Eye (tissue), 1 donor: ENCODE data around the gene CERCAM.

Source experiments
- DNase-seq: peaks from one replicate; pipeline ENCODE4 v3.0.0-alpha.2; 2015

CERCAM gene, protein sequence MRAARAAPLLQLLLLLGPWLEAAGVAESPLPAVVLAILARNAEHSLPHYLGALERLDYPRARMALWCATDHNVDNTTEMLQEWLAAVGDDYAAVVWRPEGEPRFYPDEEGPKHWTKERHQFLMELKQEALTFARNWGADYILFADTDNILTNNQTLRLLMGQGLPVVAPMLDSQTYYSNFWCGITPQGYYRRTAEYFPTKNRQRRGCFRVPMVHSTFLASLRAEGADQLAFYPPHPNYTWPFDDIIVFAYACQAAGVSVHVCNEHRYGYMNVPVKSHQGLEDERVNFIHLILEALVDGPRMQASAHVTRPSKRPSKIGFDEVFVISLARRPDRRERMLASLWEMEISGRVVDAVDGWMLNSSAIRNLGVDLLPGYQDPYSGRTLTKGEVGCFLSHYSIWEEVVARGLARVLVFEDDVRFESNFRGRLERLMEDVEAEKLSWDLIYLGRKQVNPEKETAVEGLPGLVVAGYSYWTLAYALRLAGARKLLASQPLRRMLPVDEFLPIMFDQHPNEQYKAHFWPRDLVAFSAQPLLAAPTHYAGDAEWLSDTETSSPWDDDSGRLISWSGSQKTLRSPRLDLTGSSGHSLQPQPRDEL

DNA sequence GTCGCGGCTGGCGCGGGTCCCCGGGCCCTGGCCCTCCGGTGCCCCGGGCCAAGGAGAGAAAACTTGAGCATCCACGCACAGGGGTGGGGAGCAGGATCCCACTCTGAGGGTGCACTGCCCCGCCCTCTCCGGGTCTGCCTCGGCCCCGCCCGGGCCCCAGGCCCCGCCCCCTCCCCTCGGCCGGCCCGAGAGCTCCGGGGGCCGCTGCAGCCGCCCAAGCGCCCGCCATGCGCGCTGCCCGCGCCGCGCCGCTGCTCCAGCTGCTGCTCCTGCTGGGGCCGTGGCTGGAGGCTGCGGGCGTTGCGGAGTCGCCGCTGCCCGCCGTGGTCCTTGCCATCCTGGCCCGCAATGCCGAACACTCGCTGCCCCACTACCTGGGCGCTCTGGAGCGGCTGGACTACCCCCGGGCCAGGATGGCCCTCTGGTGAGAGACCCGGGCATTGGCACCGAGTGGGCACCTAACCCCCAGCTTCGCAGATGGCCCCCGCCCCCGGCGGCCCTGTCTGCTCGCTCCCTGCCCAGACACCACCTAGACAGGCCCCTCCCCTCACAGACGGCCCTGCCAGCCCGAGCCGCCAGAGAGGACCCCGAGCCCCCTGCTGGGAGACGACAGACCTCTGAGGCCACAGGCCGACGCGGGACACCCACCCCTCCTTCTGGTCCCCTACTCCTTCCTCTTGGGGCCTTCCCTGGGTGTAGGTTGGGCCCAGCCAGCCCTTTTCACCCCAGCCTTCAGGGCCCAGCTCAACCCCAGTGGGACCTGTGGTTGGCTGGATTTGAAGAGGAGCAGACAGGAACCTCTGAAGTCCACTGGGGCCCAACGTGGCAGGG is at the start of gene CERCAM:
Gene CERCAM, plus strand, starts transcription at position 207 of the 831 bp plus-strand sequence. Its CDS starts 21 bp downstream, at position 228.
- peak; percentile 82 for DNase-seq

DNA sequence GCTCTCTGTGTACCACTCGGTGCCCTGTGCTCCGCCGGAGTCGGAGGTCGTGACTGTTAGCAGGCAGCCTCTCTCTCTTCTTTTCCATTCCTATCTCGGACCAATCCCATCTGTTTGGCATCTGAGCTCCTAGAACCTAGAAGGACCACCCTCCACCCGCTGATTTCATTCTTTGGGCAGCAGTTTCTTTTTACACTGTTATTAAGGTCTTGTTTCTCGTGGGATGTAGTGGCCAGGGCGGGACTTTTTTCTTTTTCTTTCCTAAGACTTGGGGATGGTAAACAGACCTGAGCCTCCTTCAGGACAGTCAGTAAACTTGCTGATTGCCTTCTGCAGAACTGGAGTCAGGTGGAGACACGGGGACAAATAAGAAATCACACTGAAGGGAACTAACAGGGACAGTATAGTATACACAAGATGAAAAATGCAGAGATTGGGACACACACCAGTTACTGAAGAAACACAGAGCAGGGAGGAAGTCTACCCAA is 49.0 kb upstream of the CERCAM start:
- DNase-seq = no peak

DNA sequence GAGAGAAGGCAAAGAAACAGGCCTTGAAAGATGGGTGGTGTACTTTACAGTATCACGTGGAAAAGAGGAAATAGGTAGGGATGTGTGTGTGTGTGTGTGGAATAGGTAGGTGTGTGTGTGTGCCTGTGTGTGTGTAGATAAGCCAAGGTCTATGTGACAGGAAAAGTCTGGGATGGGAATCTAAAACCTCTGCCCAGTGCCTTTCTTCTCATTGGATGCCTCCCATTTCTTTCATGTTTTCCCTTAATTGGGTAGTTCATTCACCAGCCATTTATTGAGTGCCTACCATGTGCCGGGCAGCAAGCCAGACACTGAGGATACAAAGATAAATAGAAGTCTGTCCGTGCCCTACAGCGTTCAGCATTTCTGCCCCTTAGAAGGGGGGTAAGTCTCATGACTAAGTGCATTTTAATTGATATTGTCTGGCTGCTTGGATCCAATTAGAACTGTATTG is 48.4 kb upstream of the CERCAM start:
- DNase-seq = no peak

DNA sequence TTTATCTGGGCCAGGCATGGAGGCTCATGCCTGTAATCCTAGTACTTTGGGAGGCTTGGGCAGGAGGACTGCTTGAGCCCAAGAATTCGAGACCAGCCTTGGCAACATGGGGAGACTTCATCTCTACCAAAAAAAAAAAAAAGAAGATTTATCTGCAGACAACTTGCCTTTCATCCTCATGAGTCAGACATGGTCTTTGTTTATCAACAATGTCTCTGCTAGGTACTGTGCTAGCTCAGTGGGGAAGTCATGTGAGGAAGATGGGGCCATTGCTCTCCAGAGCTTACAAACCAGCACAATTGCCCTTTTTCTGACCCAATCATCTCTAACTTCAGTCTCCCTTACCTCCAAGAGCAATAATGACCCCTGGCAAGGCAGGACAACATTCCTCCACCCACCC is 47.9 kb upstream of the CERCAM start:
- DNase-seq = no peak

DNA sequence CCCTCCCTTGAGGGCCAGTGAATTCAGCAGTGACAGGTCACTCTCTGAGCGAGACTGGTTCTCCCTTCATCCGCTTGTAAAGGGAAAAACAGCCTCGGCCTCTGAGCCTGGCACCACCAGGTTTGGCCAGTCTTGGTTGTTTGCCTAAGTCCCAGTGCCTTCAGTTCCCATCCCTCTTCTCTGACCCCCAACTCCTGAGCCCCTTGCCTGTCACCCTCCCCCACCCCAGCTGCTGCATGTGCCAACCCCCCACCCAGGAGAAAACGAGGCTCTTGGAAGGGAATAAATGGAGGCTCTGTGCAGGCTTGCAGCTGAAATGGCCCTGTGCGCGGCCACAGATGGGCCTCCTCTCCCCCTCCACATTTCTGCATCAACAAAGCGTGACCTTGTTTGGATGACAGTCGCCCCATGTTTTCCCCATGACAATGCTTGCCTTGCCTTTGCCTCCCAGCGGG is 46.4 kb upstream of the CERCAM start:
- no peak for DNase-seq

DNA sequence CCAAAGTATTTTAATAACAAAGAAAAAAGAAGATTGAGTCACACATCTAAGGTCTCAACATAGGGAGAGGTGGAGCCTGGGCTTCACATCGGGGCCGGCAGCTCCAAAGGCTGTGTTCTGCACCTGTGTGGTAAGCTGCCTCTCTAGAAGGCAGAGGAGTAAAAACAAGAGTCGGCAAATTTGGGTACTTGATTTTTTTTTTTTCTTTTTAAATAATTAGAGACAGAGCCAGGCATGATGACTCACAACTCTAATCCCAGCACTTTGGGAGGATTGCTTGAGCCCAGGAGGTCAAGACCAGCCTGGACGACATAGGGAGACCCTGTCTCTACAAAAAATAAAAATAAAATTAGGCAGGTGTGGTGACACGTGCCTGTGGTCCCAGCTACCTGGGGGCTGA is 44.8 kb upstream of the CERCAM start:
- no peak for DNase-seq

DNA sequence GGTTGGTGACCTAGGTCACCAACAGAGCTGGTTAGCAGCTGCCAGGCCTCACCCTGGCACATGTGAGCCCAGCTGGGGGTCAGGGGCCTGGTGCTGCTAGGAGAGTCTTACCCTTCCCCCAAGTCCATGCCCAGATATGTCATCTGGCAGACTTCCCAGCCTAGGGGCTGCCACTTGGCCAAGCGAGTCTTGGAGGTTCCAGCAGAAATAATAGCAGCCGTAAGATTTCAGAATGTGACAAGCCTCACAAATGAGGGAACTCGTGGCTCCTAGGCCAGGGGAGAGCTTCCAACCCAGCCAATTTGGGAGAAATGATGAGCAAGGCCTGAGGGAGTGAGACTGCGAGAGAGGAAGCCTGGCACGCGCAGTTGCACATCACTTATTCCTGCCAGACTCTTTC is 38.4 kb upstream of the CERCAM start:
- no peak for DNase-seq

DNA sequence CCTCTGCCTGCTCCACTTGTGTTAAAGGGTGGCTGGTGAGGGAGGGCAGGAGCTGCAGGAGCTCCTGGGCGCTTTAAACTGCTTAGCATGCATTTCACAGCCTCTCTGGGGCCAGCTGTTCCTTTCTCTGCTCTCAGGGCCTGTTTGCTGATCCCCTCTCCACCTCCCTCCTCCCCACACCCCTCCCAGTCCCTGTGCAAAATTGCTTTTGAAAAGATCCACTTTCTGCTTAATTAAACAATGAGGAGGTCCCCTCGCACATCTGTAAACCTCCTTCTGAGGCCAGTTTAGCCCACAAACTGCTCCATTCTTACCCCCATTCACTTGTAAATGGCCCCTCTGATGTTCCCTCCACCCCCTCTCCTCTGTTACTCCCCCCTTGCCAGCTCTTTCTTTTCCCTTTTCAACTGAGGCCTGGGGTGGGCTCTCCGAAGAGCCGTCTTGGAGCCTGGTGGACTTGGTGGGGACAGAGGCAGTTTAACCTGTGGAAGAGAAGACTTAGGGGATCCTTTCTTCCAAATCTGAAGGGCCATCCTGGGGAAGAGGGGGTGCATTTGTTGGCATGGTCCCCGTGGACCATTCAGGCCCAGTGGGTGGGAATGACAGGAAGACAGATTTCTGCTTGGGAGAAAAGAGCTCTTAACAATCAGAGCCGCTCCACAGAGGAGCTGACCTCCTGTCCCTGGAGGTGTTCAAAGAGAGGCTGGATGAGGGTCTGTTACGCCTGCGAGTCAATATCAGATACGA is 37.5 kb upstream of the CERCAM start:
- DNase-seq = peak; percentile 81

DNA sequence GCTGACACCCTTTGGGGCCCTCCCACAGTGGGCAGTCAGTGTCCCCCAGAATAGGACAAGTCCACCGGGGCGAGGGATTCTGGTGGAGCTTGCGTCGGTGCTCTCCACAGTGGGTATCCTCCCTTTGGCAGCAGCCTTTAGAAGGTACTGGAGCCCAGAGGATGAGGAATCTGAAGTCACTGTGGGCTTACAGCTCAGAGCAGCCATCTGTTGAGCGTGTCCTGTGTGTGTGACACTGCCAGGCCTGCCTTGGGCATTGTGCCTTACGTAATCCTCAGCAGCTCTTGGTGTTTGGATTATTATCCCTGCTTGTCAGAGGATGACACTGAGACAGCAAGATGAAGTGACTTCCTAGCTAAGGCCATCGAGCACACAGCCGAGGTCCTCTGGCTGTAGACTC is 36.9 kb upstream of the CERCAM start:
- peak; percentile 22 for DNase-seq

DNA sequence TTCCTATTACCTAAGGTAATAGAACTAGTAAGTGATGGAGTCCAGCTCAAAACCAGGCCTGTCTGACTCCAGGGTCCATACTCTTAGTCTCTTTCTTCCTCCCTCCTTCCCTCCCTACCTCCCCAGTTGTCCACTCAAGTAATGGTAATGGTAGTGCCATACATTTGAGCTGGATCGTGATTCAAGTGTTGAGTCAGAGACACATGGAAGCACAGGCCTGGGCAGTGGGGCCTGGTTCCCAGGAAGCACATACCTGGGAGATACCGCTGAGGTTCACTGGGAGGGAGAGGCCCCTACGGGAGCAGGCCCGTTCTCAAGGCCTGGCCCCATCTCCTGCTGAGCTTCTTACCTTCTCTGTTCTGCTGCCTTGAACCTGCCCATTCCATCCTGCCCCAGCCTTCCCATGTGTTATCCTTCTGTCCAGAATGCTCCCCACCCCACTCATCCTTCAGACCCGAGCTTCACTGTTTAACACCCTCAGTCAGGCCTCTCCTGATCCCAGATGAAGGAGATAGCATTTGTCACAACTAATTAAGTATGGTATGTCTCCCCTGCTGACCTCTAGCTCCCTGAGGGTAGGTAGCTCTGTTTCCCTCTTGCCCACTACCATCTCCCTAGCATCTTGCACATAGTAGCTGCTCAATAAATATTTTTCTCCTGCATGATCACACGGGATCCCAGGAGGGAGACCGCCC is 35.7 kb upstream of the CERCAM start:
- no peak for DNase-seq

DNA sequence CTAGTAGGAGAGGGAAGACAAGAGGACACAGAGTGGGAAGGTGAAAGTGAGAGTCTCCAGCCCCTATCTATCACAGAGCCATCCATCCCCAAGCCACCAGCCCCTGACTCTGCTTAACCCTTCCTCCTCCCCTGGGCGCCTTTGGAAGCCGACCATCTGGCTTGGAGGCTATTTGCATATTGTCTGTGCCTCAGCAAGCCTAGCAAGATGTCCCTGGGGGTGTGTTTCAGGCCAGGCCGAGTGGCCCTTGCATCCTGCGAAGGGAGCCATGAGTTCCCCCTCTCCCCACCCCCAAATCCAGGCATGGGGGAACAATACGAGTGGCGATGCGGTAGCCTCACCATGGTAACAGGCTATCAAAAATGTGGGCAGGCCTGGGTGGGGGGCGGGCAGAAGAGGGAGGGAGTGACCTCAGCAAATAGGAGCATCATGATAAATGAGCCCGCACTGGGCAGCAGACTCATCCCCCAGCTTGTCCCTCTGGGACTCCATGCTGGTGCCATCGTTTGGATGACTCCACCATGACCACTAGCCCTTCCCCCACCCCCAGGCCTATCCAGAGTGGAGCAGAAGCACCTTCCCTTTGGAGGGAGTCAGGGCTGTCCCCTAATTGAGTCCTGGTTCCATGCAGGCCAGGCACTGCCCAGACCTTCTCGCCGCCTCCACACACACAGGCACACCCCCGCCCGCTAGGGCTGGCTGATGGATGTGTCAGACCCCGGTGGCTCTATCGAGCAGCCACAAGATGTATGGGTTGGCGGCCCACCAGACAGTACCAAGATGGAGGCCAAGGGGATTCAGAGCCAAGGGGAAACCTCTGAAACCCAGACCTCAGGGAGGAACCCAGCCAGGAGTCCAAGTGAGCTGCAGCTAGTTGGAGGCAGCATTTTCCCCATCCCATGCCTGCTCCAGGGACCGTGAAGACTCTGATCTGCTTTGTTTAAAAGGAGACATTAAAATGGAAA is 34.9 kb upstream of the CERCAM start:
- peak; percentile 38 for DNase-seq

DNA sequence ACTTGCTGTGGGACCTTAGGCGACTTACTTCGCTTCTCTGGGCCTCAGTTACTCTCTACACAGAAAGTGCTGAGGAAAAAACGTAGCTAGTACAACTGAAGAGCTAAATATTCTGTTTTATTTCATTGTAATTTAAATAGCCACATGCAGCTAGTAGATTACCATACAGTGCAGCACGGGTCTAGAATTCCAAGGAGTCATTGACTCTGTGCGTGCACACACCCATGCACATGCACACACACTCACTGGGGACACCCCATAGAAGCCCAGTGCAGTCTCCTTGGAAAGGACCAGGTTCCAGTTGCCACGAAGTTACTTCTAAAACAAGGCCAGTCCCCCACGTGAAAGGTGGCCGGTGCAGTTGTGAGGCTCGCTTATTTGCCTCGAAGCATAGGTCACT is 32.5 kb upstream of the CERCAM start:
- no peak for DNase-seq

DNA sequence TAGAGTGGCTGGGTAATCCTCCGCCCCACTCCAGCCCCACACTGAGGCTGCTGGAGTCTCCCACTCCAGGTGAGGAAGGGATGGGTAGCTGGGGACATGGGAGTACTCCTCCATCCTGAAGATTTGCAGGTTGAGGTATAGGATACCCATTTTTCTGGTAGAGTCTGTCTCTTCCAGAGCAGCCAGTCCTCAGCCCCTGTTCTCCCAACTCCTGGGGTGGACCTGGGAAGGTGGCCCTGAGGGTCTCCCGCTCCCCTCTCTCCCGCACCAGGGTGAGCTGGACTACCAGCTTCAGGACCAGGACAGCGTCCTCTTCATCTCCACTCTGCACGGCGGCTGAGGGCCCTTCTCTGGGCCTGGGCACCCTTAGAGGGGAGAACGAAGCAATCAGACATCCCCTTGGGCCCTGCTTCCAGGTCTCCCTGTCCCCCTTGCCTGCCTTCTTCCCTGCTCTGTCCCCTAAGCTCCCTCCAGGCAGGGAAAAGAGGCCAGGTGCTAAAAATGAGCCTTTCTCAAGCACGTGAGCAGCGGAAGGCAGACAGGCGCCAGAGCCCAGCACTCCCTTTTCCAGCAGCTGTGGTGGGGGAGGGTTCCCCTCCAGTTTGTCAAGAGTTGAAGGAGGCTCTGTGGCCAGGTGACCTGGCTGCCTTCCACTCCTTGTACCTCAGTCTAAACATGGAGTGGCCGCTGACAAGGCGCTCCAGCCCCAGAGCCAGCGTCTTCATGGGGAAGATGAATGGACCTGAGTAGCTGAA is 31.1 kb upstream of the CERCAM start:
- peak; percentile 15 for DNase-seq

DNA sequence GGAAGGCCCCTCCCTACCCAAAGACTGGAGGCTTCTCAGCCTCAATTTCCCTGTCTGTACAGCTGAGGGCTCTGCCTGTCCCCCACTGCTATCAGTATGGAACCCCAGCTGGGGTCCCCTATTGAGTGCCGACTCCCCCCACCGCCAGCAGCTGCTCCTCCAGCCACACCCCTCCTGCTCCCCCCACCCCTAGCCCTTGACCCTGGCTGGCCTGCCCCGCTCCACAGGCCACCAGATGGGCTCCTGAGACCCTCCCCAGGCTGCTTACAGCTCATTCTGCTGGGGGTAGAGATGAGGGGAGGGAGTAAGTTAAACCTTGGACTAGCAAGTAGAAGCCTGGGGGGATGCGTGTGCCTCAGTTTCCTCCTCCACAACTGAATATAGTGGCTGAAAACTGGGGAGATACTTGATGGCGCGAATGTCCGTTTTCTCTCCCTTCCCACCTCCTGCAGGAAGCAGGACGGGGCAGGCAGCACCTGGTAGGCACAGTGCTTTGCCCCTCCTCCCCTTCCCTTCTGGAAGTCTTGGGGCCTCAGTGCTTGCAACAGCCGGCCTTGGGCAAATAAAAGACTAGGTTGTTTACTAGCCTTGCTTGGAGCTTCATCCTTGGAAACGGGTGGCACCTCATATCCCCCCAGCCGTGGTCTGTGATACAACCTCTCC is 30.4 kb upstream of the CERCAM start:
- DNase-seq = no peak

DNA sequence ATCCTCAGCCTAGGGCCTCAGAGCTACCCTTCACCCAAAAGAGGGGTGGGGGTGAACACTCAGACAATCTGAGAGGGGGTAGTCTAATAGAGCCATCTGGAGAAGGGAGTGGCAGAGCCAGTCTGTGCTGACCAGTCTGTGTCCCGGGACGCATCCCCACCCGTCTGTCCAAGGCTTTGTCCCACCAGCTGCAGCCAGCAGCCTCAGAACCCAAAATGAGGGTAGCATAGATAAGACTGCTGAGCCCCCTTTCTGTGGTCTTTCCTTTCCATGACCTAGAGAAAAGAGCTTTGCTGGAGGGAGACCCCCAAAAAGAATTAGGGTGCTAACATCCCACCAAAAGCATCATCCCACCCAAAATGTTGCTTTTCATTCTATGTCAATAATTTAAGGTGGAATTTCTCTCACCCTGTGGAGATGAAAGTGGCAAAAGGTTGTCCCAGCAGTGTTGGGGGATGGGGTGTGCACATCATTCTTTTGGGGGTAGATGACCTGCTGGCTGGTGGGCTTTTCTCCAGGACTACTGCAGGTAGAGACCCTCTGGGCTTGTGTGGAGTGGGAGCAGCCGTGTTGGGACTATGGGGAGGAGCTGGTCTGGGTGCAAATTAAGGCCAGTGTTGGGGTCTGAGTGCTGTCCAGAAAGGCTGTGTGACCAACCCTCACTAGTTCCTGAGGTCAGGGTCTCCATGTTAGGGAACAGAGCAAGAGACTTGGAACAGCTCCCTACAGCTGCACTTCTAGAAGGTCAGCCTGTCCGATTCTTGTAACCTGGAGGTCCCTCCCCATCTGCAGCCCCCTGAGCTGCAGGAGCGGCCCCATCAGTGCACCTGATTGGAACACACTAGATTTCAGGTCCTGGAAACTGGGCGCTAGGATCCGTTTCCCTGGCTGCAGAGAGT is 29.6 kb upstream of the CERCAM start:
- no peak for DNase-seq

DNA sequence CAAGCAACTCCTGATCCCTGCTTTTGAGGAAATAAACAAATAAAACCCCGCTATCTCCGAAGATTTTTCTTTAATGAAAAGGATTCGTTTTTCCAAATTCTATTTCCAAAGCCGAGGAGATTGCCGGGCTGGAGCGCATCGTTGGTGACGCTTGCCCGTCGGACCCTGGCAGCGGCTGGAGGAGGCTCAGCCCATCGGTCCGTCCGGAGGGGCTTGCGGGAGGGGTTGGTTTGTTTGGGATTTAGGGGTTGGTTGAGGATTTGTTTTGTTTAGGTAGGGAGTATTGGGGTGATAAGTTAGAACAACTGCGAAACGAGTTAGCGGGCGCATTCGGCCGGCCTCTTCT is 28.7 kb upstream of the CERCAM start:
- DNase-seq = no peak

DNA sequence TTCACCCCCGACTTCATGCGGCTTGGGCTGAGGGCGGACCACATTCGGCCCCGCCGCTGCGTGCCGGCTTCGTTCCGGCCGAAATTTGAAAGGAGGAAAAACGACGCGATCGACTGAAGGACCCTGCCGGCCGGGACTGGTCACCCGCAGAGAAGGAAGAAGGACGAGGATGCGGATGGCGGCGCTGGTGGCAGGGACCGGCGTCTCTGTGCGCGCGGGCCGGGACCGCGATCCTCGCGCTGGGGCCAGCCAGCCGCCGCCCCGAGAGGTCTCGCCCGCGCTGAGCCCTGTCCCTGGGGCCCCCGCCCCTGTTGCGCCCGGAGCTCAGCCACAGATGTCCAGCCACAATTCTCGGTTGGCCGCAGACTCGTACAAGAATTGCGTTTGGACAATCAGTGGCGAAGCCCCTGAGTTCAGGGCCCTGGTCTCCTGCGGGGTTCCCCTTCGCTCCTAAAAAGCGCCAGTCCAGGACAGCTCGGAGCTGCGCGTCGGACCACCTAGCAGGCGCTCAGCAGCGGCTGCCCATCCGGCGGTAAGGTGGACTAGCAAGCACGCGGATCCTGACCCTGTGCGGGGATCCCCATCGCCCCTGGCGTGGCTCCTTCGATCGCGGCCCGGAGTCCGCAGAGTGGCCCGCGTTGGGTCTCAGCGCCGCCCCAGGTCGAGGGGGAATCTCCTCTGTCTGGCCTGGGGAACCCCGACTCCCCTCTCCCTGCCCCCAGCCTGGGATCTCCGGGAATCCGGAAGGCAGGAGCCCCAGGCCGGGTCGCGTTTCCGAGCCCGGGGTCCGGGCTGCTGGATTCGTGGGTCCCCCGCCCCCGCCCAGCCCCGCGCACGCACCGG is 28.1 kb upstream of the CERCAM start:
- DNase-seq = peak; percentile 56
